Gastroesophageal sphincter (tissue), 4 donors: ENCODE measurements around the gene NDUFAF5. TPM values are rescaled to one million over a fixed set of nuclear protein-coding genes. Genes with fewer than 3 reads are reported as not detected.

Experiments used
- ATAC-seq: fragments of 150-250 bp; one replicate; pipeline ENCODE4 v1.9.1; 2016; ENCODE audit warnings: mild to moderate bottlenecking, moderate library complexity
- H3K27ac ChIP-seq, 4 donors: fragments of 200-600 bp; sonication (generic) in 3 of 4; 1 replicate in 3 of 4; 2 replicates in 1 of 4; pipeline ENCODE4 v1.5.1; 2016 to 2019
- H3K27me3 ChIP-seq: fragments of 200-600 bp; sonication (generic); one replicate; pipeline ENCODE4 v1.5.1; 2019
- H3K36me3 ChIP-seq, 2 donors: fragments of 200-600 bp; sonication (generic); one replicate each; pipeline ENCODE4 v1.5.1; 2019; ENCODE audit warnings: control low read depth in 1 of 2
- H3K4me1 ChIP-seq, 3 donors: fragments of 200-600 bp; sonication (generic); 1 replicate in 2 of 3; 2 replicates in 1 of 3; pipeline ENCODE4 v1.5.1; 2016 to 2019; ENCODE audit warnings: control low read depth in 2 of 3
- H3K4me3 ChIP-seq, 2 donors: fragments of 200-600 bp; sonication (generic); one replicate each; pipeline ENCODE4 v1.5.1; 2019; ENCODE audit warnings: mild to moderate bottlenecking in 1 of 2, moderate library complexity in 1 of 2
- H3K9me3 ChIP-seq, 3 donors: fragments of 200-600 bp; sonication (generic); one replicate each; pipeline ENCODE4 v1.5.1; 2017 to 2019; ENCODE audit warnings: control low read depth in 2 of 3
- CTCF ChIP-seq, 4 experiments: fragments of 200-600 bp in 2 of 4; fragments of 450-650 bp in 2 of 4; sonication (generic) in 1 of 4; IDR thresholded peaks; one replicate each; pipeline ENCODE4 v1.5.1; 2017 to 2019; ENCODE audit warnings: antibody characterized with exemption in 4 of 4, mild to moderate bottlenecking in 2 of 4, moderate library complexity in 2 of 4
- EP300 ChIP-seq: sonication (generic); formaldehyde crosslinking; IDR thresholded peaks from one replicate; pipeline ENCODE4 v1.6.1; 2017; ENCODE audit warnings: antibody characterized with exemption, mild to moderate bottlenecking
- POLR2A ChIP-seq, 2 donors: fragments of 450-650 bp; IDR thresholded peaks; one replicate each; pipeline ENCODE4 v1.6.1; 2017; ENCODE audit warnings: antibody characterized with exemption in 2 of 2, mild to moderate bottlenecking in 2 of 2, moderate library complexity in 1 of 2
- POLR2AphosphoS5 ChIP-seq: sonication (generic); formaldehyde crosslinking; IDR thresholded peaks from one replicate; pipeline ENCODE4 v1.6.1; 2017; ENCODE audit warnings: antibody characterized with exemption
- WGBS, 2 donors: methylation state at CpG; one replicate each; pipeline ENCODE4 v1.1.5; 2018; ENCODE audit warnings: low coverage in 1 of 2; 5-methylcytosine and 5-hydroxymethylcytosine counted together
- total RNA-seq, 4 donors: library from RNA; depleted of rRNA; stranded (reverse); fragments of >200 nt; gene quantifications; one replicate each; pipeline ENCODE4 v1.1.0, GENCODE V29; 2016

Gene NDUFAF5
- total RNA-seq, 4 donors from 2014 or later: 11.3 to 38.8 (median 13.8) TPM

- H3K27me3 ChIP-seq: no peaks in the 10 kb centered on the region
- WGBS, 2 donors: 76 to 88% methylated on average over 4 to 5 of the region's 7 CpGs
- H3K4me3 ChIP-seq: no peak overlapping the region
- no peak overlapping the region for H3K27ac ChIP-seq
- H3K9me3 ChIP-seq: peaks cover 0 to 5% (median 0%) of the 10 kb centered on the region in 3 donors
- H3K4me1 ChIP-seq: no peaks in the 10 kb centered on the region
- peaks cover 0 to 20% of the 10 kb centered on the region in 2 donors for H3K36me3 ChIP-seq
- no peak for TF ChIP-seq CTCF (IDR thresholded peaks at IDR 0.05)
- no peak for TF ChIP-seq POLR2AphosphoS5
- no peak for TF ChIP-seq POLR2A (IDR thresholded peaks at IDR 0.05)
- no peak for TF ChIP-seq EP300
- no peak for ATAC-seq
Observed at GRCh38 chr20:13821876-13822275, 37.0 kb downstream of the NDUFAF5 start.

GRCh38 chr20:13822459-13822858 is 37.6 kb downstream of the NDUFAF5 start:
- no peak overlapping the region for H3K4me3 ChIP-seq
- H3K9me3 ChIP-seq: peaks cover 0 to 5% (median 0%) of the 10 kb centered on the region in 3 donors
- TF ChIP-seq EP300 (no peak), POLR2AphosphoS5 (no peak), CTCF (IDR thresholded peaks at IDR 0.05) (no peak), POLR2A (IDR thresholded peaks at IDR 0.05) (no peak)
- H3K27me3 ChIP-seq: no peaks in the 10 kb centered on the region
- WGBS, 2 donors: 80 to 83% methylated on average over 1 of the region's 2 CpGs
- H3K4me1 ChIP-seq: no peaks in the 10 kb centered on the region
- H3K27ac ChIP-seq: no peak overlapping the region
- no peak for ATAC-seq
- peaks cover 0 to 14% of the 10 kb centered on the region in 2 donors for H3K36me3 ChIP-seq

GRCh38 chr20:13824459-13824858 is 39.6 kb downstream of the NDUFAF5 start:
- TF ChIP-seq POLR2AphosphoS5 (no peak), CTCF (IDR thresholded peaks at IDR 0.05) (no peak)
- Histone ChIP-seq H3K4me1 (no peaks in the 10 kb centered on the region), H3K36me3 (no peaks in the 10 kb centered on the region)

GRCh38 chr20:13825465-13825864 is 40.6 kb downstream of the NDUFAF5 start:
- TF ChIP-seq EP300 (no peak), POLR2AphosphoS5 (no peak), CTCF (IDR thresholded peaks at IDR 0.05) (no peak), POLR2A (IDR thresholded peaks at IDR 0.05) (no peak)
- Histone ChIP-seq H3K9me3 (peaks cover 0 to 5% (median 0%) of the 10 kb centered on the region in 3 donors), H3K4me1 (no peaks in the 10 kb centered on the region), H3K36me3 (no peaks in the 10 kb centered on the region), H3K27me3 (no peaks in the 10 kb centered on the region), H3K27ac (no peak overlapping the region), H3K4me3 (no peak overlapping the region)
- WGBS, 2 donors: 11 to 69% methylated on average over 1 to 4 of the region's 5 CpGs
- ATAC-seq: no peak

More at GRCh38 chr20:13824459-13824858, 39.6 kb downstream of the NDUFAF5 start:
- peaks cover 0 to 5% (median 0%) of the 10 kb centered on the region in 3 donors for H3K9me3 ChIP-seq
- H3K27me3 ChIP-seq: no peaks in the 10 kb centered on the region
- no peak overlapping the region for H3K4me3 ChIP-seq
- H3K27ac ChIP-seq: no peak overlapping the region
- 100% methylated on average over 1 to 3 of the region's 3 CpGs for WGBS, 2 donors
- ATAC-seq: no peak

GRCh38 chr20:13831476-13831875 is 46.6 kb downstream of the NDUFAF5 start:
- no peaks in the 10 kb centered on the region for H3K27me3 ChIP-seq
- no peak for ATAC-seq
- H3K9me3 ChIP-seq: no peaks in the 10 kb centered on the region
- H3K4me1 ChIP-seq: no peaks in the 10 kb centered on the region
- H3K27ac ChIP-seq: no peak overlapping the region
- TF ChIP-seq EP300: no peak
- TF ChIP-seq CTCF (IDR thresholded peaks at IDR 0.05): no peak
- no peak for TF ChIP-seq POLR2A (IDR thresholded peaks at IDR 0.05)
- no peak for TF ChIP-seq POLR2AphosphoS5
- H3K36me3 ChIP-seq: no peaks in the 10 kb centered on the region
- H3K4me3 ChIP-seq: no peak overlapping the region
- 82 to 96% methylated on average over 2 to 3 of the region's 3 CpGs for WGBS, 2 donors
